Anterior cingulate cortex (tissue), 58 donors: ENCODE data around the gene MARF1.

Experiments used
- DNase-seq, 58 donors: peaks; one replicate each; lab custom pipeline; 2025; lab: John Stamatoyannopoulos, UW

Gene MARF1

DNA sequence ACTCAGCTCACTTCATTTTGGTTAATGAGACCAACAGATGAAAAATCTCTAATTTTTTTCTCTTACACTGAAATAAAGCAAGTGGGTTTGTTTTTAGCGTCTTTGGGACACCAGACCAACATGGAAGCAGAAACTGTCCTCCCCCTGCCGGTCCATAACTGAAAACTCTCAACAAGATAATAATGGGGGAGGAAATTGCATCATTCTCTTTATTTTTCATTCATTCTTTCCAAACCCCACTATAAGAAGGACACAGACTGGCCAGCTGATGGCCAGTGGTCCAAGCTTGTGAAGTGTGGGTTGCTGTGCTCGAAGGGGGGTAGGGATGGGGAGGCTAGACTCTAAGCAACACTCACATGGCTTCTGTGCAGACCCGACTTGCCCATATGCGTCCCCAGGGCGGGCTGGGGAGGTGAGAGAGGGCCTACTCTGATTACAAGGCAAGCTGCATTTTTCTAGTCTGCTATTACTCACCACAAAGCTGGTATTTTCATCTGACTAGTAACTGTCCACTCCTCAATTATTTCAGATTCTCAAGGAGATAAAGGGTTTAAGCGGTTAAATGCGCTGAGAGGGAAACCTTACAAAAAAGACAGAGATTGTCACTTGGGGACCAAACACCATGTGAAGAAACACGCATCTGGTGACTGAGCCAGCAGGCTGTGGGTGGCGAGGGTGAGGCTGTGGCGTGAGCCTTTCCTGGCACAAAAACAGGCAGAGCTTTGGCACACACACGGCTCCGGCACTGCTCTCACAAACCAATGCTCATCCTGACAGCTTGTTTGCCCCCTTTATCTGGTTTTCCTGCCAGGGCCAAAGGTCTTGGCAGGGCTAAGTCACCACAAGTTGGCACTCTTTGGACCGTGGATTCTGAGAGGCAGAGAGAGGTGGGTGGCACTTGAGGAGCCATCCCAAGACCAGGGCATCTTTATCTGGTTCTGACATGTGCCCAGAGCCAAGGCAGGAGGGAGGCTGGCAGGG, 38.2 kb downstream of the MARF1 start:
- peak in 43 of 58 donors; percentile 6 to 64 (median 32) for DNase-seq

DNA sequence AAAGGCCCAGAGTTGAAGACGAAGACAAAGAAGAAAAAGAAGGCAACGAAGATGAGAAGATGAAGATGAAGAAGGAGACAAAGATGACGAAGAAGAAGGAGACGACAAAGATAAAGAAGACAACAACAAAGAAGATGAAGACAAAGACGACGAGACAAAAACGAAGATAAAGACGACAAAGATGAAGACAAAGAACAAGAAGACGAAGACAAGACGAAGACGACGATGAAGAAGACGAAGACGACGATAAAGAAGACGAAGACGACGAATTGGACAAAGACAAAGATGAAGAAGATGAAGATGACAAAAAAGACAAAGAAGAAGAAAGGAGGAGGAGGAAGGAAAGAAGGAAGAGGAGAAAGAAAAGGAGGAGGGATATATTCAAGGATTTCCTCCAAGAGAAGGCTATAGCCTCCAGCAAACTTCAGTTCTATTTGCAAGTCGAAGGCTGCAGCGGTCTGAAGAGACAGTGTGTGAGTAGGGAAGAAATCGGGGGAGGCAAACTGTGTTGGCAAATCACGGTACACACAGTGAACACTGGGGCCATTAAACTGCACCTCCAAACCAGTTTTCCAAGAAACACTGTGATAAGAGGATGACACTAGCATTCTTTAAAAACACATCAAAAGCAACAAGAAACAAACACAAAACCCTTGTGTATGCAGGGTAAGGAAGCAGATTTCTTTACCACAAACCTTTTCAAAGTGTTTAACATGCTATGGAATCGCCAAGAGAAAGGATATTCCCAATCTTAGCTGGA, 40.5 kb downstream of the MARF1 start:
- DNase-seq: no peak

DNA sequence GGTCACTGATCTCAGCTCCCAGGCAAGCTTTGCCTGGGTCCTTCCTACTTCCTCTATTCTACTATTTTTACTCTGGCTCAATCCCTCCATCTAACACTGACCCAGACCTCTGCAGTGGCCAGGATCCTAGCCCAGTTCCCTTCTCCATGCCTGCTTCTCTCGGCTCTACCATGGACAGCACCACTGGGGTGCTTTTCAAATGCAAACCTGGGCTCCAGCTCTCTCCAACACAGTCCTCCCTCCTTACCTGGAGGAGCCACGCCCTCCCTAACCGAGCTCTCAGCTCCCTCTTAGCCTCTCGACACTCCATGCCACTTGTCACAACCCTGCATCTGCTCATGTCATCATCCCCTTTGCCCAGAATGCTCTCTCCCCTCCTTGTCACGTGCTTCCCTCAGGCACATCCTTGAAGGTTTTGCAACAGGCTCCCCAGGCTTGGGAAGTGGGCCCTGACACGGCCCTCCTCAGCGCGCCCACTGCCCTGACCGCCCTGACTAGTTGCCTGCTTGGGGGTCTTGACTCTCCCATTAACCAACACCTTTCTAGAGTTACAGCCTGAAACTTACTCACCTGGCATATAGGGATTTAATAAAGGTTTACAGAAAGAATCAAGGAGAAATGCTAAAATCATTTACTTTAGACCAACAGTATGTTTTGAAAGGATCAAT, 41.6 kb downstream of the MARF1 start:
- no peak for DNase-seq

DNA sequence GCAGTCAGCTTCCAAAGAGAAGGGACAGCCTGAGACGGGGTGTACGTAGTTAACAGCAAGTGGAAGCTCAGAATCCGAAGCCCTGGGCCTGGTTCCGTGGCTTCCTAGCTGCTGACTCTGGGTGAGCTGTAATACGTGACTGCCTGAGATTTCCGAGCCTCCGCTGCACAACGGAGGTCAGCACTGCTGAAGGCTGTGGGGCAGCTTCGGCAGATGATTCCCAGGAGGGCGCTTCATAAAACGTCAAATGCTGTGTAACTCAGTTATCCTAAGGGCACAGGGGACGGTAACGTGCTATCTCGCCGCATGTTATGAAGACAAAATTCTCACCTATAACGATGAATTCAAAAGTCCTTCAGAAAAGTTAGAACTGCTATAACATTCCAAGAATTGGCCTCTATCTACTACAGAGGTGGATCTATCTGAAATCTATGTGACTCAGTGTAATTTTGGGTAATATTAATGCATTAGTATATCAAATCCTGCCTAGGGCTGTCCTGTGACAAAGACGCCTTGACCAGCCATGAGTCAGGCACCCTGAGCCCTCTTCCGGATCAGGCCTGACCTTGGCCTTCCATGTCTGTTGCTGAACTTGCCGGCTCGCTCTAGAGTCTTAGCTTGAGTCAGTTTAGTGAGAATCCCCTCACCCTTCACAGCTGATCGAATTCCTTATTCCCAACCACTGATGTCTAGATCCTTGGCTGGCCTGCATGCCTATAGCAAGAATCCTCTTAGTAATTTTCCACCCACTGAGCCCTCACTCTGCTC, 43.5 kb downstream of the MARF1 start:
- DNase-seq: no peak

DNA sequence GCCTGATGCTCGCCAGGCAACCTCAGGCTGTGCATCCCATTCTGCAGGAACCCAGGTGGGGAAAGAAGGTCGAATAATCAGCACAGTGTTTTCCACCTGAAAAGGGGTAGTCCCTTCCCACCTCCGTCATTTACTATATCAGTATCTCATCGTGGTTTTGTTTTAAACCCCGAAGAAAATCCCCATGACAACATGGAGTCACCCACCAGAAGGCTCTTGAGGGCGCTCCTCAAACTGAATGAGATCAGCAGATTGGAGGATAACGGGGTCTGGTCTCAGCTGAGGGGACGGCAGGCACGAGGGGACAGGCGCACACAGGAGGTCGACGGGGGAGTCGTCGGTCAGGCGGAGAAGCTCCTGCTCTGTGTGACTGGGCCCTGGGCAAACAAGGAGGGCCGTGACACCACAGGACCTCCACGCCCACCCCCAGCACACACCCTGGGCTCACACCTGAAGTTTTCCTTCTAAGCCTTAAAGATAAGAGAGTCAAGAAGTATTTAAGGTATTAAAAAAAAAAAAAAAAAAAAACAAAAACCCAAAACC, 44.2 kb downstream of the MARF1 start:
- no peak for DNase-seq

DNA sequence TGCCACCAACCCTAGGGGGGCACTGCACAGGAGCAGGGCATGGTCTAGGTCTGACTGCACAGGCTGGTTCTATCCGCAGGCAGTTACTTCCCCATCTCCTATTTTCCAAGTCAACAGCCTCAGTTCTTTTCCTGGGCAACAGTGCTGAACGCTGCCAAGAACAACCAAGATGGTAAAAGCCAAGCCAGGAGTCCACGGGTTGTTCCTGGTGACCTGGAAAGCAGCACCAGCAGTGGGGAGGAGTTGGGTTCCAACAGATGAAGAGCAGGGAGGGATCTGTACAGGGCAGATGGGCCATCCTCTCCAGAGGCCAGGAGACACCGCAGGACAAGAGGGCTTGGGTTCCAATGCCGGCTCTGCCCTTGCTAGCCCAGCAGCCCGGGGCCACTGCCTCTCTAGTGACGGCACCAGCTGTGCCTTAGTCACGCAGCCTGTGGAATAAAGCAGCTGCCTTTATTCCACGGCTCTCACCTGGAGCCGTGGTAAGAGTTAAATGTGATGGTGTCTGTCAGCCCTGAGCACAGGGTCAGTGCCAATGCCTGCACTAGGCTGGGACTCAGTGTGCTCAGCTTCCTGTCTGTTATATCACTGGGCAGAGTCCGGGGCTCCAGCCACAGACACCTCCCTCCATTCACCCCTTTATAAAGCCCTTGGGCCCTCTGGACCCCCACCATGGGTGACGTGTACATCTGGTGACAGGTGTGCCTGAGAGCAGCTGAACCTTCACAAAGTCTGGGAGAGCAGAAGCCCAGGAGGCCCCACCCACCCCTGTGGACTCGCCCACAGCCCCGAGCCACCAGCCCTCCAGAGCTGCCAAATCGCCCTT, 44.9 kb downstream of the MARF1 start:
- DNase-seq: peak in 4 of 58 donors; percentile 5 to 54 (median 10)

DNA sequence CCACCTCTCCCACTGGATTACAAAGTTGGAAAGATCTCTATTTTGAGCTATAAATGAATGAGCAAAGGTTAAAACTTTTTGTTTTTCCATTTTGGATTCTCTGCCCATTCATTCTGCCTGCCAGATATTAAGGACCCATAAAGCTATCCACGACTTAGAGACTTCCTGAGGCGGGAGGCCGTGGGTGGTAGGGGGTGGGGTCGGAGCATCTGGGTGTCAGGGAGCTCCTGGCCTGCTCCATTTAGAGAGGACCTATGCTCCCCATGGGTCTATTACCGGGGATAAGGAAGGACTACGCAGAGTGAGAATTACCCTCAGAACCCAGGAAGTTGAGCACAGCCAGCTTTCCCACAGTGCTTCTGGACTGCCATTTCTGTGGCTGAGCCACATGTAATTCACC, 45.8 kb downstream of the MARF1 start:
- no peak for DNase-seq

DNA sequence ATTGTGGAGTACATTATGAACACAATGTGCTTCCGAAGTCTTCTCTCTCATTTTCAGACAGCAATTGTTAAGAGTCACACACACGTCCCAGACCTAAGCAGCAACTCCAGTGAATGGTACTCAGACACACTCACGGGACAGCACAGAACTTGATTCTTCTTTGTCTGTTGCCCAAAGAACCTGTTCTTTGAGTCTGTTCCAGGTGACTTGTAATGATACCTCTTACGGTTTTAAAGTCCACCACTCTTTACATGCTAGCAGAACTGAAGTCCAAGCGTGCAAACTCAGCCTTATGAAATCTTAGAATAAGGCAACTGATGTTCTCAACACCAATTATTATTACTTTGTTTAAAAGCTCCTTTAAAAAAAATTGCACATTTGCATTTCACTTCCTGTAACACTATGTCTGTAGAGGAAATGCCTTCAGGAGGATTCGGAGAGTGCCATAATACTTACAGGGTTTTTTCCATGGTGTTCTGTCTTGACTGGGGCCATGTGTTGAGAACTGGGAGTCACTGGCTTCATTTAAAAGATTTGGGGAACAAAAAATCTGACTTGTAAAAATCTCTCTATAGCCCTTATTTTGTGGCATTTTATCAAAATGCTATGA, 48.1 kb downstream of the MARF1 start:
- no peak for DNase-seq

DNA sequence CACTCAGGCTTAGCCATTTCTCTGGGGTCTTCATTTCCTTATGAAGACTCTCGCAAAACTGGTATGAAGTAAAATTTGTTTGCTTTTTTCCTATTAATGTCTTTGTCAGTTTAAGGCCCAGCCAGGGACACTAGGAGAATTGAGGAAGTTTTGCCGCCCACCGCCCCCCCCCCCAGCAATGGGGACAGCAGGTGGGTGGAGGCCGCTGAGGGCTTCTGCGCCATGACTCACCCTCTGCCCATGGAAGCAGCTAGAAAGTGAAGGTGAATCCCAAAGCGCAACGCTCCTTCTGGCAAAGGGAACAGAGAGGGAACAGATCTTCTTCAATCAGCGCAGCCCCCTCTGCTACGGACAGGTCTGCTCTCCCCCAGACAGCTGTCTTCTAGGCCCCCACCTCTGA, 49.7 kb downstream of the MARF1 start:
- DNase-seq: no peak

DNA sequence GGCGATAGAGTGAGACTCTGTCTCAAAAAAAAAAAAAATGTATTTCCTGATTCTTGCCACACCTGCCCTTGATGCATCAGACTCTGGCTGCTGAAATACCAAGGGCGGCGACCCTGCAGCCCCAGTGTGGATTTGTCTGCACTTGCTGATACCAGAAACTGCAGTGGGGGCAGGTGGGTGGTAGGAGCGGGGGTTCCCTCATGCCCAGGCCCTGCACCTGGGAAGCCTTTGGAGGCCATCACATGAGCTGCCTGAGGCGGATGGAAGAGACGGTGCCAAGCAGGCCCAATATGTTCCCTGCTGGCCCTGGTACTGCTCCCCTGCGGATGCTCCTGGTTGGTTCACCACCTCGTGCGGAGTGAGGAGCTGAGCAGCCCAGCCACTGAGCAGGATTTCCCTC, 50.6 kb downstream of the MARF1 start:
- no peak for DNase-seq

DNA sequence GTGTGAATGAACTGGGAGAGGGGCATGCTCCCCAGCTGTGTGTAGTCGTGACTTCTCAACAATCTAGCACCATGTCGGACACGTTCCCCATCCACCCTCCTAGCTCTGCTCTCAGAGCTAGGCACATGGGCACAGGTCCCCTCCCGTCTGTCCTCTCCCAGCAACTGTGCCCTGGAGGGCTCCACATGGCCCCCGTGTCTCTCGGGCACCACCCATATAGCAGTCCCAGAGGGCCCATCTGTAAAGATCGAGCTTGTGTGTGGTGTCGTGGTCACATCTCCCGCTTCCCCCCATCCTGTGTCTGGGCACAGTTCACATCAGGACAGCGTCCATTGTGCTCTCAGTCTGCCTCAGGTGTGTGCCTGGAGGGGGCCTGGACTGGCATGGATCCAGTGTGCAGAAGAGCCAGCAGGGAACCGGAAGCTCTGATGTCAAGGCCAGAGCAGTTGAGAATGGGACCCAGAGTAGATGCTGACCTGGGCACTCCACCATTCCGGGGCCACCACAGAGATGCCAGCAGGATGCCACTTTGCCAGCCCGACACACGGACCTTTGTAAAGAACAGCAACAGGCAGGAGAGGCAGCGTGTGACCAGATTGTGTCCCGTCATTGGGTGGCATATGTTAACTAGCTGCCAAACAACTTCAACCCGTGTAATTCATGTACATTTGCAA, 55.7 kb downstream of the MARF1 start:
- DNase-seq: no peak

DNA sequence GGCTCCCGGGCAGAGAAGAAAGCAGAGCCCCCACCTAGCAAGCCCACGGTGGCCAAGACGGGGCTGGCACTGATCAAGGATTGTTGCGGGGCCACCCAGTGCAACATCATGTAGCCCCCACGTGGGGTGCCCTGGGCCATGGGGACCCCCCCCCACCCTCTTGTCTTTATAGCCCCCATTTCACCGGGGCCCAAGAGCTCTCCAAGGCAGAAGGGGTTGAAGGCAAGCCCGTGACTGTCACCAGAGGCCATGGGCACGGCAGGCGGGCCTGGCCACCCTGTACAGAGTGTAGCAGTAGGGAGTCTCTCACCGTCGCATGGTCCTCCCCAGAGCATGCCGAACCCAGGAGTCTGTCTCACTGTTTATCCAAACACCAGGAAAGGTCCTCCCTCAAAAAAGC, 56.2 kb downstream of the MARF1 start:
- no peak for DNase-seq

DNA sequence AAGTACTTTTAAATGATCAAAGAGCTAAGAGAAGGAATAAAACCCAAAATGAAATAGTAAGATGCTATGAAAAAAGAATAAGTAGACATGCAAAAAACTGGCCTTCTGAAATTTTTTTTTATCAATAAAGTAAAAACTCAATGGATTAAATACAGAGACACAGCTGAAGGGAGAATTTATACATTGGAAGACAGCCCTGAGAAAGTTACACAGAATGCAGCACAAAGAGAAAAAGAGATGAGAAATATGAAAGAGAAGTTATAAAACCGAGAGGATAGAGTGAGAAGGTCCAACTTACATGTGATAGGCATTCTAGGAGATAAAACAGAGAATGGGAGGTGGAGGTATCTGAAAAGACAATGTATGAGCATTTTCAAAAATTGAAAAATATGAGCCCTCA, 57.0 kb downstream of the MARF1 start:
- no peak for DNase-seq

DNA sequence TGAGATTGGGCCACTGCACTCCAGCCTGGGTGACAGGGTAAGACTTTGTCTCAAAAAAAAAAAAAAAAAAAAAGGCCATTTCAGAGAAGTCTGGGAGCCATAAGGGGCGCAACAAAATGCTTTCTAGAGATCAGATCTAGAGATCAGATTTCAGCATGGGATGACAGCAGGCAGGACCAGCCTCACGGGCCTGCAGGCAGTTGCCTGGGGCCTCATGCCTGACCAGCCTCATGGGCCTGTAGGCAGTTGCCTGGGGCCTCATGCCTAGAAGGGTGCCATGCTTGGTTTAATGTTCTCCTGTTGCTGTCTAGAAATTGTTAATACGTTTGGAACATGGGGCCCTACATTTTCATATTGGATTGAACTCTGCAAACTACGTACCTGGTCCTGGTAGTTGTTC, 59.4 kb downstream of the MARF1 start:
- DNase-seq: no peak

DNA sequence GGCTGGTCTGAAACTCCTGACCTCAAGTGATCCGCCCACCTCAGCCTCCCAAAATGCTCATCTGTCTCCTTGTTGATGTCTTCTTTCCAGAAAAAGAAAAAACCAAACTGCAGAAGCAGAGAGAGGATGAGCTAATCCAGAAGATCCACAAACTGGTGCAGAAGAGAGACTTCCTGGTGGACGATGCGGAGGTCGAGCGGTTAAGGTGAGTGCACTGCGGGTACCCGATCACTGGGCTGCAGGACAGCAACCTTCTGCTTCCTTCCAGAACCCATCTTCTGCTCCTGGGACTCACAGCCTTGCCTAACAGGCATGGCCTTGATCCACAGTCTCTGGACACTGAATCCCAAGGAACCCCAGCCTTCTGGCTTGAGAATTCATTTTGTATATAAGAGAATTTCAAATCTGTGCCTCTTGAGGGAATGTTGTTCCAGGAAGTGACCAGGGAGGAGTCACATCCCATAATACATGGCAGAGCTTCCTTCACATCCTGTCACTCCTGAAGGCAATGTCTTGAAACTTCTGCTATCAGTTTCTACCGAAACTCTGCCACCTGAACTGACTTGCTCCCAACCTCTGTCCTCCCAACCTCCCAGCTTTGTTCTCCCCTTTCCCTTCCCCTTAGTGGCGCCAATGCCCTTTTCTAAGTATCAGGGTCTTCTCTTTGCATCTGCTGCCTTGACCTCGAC, 61.7 kb downstream of the MARF1 start:
- no peak for DNase-seq

DNA sequence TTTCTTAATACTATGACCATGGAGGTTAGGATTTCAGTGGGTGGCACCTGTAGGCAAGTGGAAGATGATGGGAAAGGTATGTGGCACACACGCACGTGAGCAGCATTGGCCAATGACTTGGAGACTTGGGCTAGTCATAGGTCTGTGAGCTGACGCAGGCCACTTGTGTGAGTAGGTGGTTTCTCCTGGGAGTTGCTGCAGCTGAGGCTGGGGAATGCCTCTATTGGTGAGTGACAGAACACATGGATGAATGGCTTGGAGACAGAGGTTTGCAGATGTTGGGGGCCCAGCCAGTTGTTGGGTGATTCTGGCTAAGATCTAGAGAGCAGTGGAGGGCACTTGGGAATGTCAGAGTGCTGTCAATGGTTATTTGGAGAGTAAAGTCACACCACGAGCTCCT, 64.1 kb downstream of the MARF1 start:
- no peak for DNase-seq
